Small intestine (tissue), 7 donors: Measurements from ENCODE around the gene TMEM19. TPM values are rescaled to one million over a fixed set of nuclear protein-coding genes. Genes with fewer than 3 reads are reported as not detected.
"Not testable (repeated sequence)": the region's sequence is repeated elsewhere in the genome, so short reads cannot be mapped to it uniquely, and the experiment has no call there.

Experiments
- DNase-seq, 2 donors: peaks; one replicate each; pipeline versions ENCODE4 v3.0.0 to v3.0.0-alpha.2; 2013
- FAIRE-seq: peaks from 2 replicates; lab custom pipeline; 2012; peaks lifted over from hg19 to GRCh38; lab: Jason Lieb, UNC
- H3K27ac ChIP-seq, 3 donors: one replicate each; pipeline ENCODE4 v1.5.1; 2013; ENCODE audit warnings: low read length in 2 of 3, mild to moderate bottlenecking in 2 of 3, control low read depth in 1 of 3, inconsistent platforms in 1 of 3, low read depth in 1 of 3, moderate library complexity in 1 of 3
- H3K27me3 ChIP-seq, 3 donors: one replicate each; pipeline ENCODE4 v1.6.1; 2013; ENCODE audit warnings: low read length in 3 of 3, inconsistent platforms in 1 of 3; ENCODE audit not compliant: control insufficient read depth in 3 of 3, insufficient read depth in 3 of 3
- H3K36me3 ChIP-seq, 3 donors: one replicate each; pipeline ENCODE4 v1.6.1; 2013; ENCODE audit warnings: low read length in 3 of 3, inconsistent platforms in 1 of 3, low read depth in 1 of 3, mild to moderate bottlenecking in 1 of 3, moderate library complexity in 1 of 3; ENCODE audit not compliant: control insufficient read depth in 3 of 3, insufficient read depth in 2 of 3
- H3K4me1 ChIP-seq, 3 donors: one replicate each; pipeline ENCODE4 v1.6.1; 2013; ENCODE audit warnings: low read length in 2 of 3, inconsistent platforms in 1 of 3, low read depth in 1 of 3, mild to moderate bottlenecking in 1 of 3, moderate library complexity in 1 of 3; ENCODE audit not compliant: control insufficient read depth in 3 of 3, insufficient read depth in 2 of 3
- H3K4me3 ChIP-seq, 3 donors: one replicate each; pipeline ENCODE4 v1.5.1; 2013; ENCODE audit warnings: low read length in 3 of 3, control low read depth in 1 of 3, inconsistent platforms in 1 of 3, low read depth in 1 of 3, mild to moderate bottlenecking in 1 of 3, moderate library complexity in 1 of 3
- H3K9me3 ChIP-seq, 2 donors: one replicate each; pipeline ENCODE4 v1.6.1; 2013; ENCODE audit warnings: low read depth in 1 of 2, low read length in 1 of 2; ENCODE audit not compliant: control insufficient read depth in 2 of 2, insufficient read depth in 1 of 2
- WGBS, 3 donors: extraction: QIAGEN DNeasy Blood & Tissue Kit; methylation state at CpG; one replicate each; pipeline ENCODE4 v1.1.7; 2013; 5-methylcytosine and 5-hydroxymethylcytosine counted together
- polyA plus RNA-seq, 4 donors: library from polyadenylated mRNA; stranded (reverse) in 3 of 4; unstranded in 1 of 4; fragments of 200-250 nt in 3 of 4; fragments of 120-200 nt in 1 of 4; gene quantifications; one replicate each; pipeline versions ENCODE4 v1.2.1 to v1.2.3, GENCODE V29; 2013
- donor health status: healthy with polysubstance abuse.
- donor health status: control.
- donor health status: control.
- donor health status: Bipolar disorder and iron deficiency.
- donor health status: healthy.

TMEM19 gene
- polyA plus RNA-seq, 4 donors: 12.2 to 28.8 (median 16.2) TPM

DNA sequence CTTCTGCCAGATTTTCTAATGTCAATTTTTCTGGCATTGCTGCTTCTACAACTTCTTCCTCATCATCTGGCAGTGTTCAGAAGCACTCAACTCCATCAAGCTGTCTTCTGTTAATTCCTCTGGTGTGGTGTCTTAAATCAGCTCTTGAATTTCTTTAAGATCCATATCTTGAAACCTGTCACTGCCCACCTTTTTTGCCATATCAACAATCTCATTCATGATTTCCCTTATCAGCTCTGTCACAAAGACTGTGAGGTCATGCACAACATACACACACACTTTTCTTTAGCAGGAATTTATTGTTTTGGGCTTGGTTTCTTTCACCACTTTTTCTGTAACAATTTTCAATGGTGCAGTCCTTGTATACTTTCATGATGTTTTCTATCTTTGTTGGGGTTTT is 14.6 kb upstream of the TMEM19 start:
- no peak for FAIRE-seq
- H3K4me1 ChIP-seq: no peaks in the 10 kb centered on the region
- H3K4me3 ChIP-seq: no peak overlapping the region
- H3K36me3 ChIP-seq: peaks cover 0 to under 1% (median 0%) of the 10 kb centered on the region in 3 donors
- no peak for DNase-seq
- no peaks in the 10 kb centered on the region for H3K9me3 ChIP-seq
- H3K27ac ChIP-seq: no peak overlapping the region
- H3K27me3 ChIP-seq: no peaks in the 10 kb centered on the region

GRCh38 chr12:71671816-71672215 is 14.1 kb upstream of the TMEM19 start:
- 15 to 59% (median 39%) methylated on average over 1 of the region's 1 CpG for WGBS, 3 donors
- H3K9me3 ChIP-seq: no peaks in the 10 kb centered on the region
- no peaks in the 10 kb centered on the region for H3K36me3 ChIP-seq
- FAIRE-seq (no peak), DNase-seq (peak; percentile 21 to 28)
- H3K27ac ChIP-seq: no peak overlapping the region
- H3K27me3 ChIP-seq: no peaks in the 10 kb centered on the region
- H3K4me1 ChIP-seq: no peaks in the 10 kb centered on the region
- no peak overlapping the region for H3K4me3 ChIP-seq

DNA sequence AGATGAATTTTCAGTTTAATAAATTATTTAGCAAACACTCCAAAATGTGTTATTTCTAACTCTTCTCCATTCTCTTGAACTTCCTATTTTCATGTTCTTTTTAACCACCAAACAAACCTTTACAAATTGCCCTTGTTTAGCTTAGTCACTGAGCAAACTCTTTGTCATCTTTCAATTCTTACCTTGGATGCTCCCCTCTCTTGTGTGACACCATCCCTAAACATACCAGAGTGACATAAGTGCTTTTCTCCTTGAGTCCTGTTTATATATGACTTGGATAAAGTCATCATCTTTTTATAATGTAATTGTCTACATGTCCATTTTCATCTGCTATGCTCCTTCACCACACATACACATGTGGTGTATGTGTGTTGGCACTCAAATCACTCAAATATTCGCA is 3.4 kb upstream of the TMEM19 start:
- H3K4me3 ChIP-seq: no peak overlapping the region
- 89 to 93% (median 90%) methylated on average over 1 of the region's 1 CpG for WGBS, 3 donors
- DNase-seq (no peak), FAIRE-seq (no peak)
- no peaks in the 10 kb centered on the region for H3K36me3 ChIP-seq
- peaks cover 0 to 4% (median 0%) of the 10 kb centered on the region in 3 donors for H3K4me1 ChIP-seq
- H3K27ac ChIP-seq: no peak overlapping the region
- no peaks in the 10 kb centered on the region for H3K27me3 ChIP-seq
- H3K9me3 ChIP-seq: no peaks in the 10 kb centered on the region

GRCh38 chr12:71683633-71684032 is 2.2 kb upstream of the TMEM19 start:
- peaks cover 0 to 4% (median 1%) of the 10 kb centered on the region in 3 donors for H3K4me1 ChIP-seq
- FAIRE-seq: no peak
- H3K27me3 ChIP-seq: no peaks in the 10 kb centered on the region
- no peak overlapping the region for H3K4me3 ChIP-seq
- H3K27ac ChIP-seq: no peak overlapping the region
- no peaks in the 10 kb centered on the region for H3K9me3 ChIP-seq
- WGBS, 3 donors: 84 to 94% (median 89%) methylated on average over 5 of the region's 5 CpGs
- DNase-seq: no peak
- H3K36me3 ChIP-seq: no peaks in the 10 kb centered on the region

GRCh38 chr12:71684081-71684480 is 1.8 kb upstream of the TMEM19 start:
- Histone ChIP-seq H3K4me3 (no peak overlapping the region), H3K27me3 (no peaks in the 10 kb centered on the region), H3K36me3 (no peaks in the 10 kb centered on the region), H3K9me3 (no peaks in the 10 kb centered on the region), H3K4me1 (peaks cover 0 to 4% (median 1%) of the 10 kb centered on the region in 3 donors), H3K27ac (no peak overlapping the region)
- WGBS, 3 donors: 62 to 73% (median 67%) methylated on average over 5 of the region's 5 CpGs
- peak in 1 of 2 donors; percentile 7 for DNase-seq
- FAIRE-seq: no peak

GRCh38 chr12:71685312-71685906 is 473 bp upstream of the TMEM19 start:
- no peaks in the 10 kb centered on the region for H3K9me3 ChIP-seq
- H3K4me3 ChIP-seq: peak overlapping the region; percentile 53 to 85 (median 77)
- peaks cover 0 to 4% (median 1%) of the 10 kb centered on the region in 3 donors for H3K4me1 ChIP-seq
- no peaks in the 10 kb centered on the region for H3K36me3 ChIP-seq
- no peaks in the 10 kb centered on the region for H3K27me3 ChIP-seq
- DNase-seq (no peak), FAIRE-seq (no peak)
- 6 to 24% (median 20%) methylated on average over 19 of the region's 19 CpGs for WGBS, 3 donors
- H3K27ac ChIP-seq: peak overlapping the region; percentile 83 to 97 (median 88)

DNA sequence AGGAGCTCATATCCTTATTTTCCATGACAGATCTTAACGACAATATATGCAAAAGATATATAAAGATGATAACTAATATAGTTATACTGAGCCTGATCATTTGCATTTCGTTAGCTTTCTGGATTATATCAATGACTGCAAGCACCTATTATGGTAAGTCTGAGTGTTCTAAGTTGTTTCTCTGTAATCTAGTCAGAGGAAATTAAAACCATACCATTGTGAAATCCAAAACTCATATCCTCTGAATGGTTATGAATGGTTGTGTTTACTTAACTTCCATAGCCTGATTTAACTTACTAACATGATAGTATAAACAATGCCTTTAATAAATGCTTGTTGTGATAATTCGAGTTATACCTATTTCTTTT is 760 bp downstream of the TMEM19 start:
- FAIRE-seq (no peak), DNase-seq (peak in 1 of 2 donors; percentile 42)
- Histone ChIP-seq H3K27ac (peak overlapping the region; percentile 83 to 97 (median 88)), H3K36me3 (no peaks in the 10 kb centered on the region), H3K4me3 (peak overlapping the region; percentile 53 to 85 (median 77)), H3K4me1 (peaks cover 0 to 6% (median 1%) of the 10 kb centered on the region in 3 donors), H3K9me3 (no peaks in the 10 kb centered on the region), H3K27me3 (no peaks in the 10 kb centered on the region)
- 0 to 8% (median 8%) methylated on average over 3 of the region's 3 CpGs for WGBS, 3 donors

GRCh38 chr12:71687172-71687571 is 1.3 kb downstream of the TMEM19 start:
- H3K4me1 ChIP-seq, FAIRE-seq, H3K9me3 ChIP-seq, H3K27me3 ChIP-seq, H3K36me3 ChIP-seq: not testable (repeated sequence)
- peak overlapping the region in 2 of 3 donors; percentile 48 to 67 for H3K27ac ChIP-seq
- peak overlapping the region in 2 of 3 donors; percentile 77 to 85 for H3K4me3 ChIP-seq
- WGBS, 3 donors: 9 to 50% (median 36%) methylated on average over 11 of the region's 11 CpGs
- DNase-seq: peak in 1 of 2 donors; percentile 7
